NCI-H748 treated with DMSO at 0.1 percent for 48 hours (cell line): ENCODE data around the gene TEPSIN.
"Not testable (repeated sequence)": the region's sequence is repeated elsewhere in the genome, so short reads cannot be mapped to it uniquely, and the experiment has no call there.

ENCODE experiments used
- DNase-seq: peaks from one replicate; lab custom pipeline; 2025; lab: John Stamatoyannopoulos, UW

Gene TEPSIN

DNA sequence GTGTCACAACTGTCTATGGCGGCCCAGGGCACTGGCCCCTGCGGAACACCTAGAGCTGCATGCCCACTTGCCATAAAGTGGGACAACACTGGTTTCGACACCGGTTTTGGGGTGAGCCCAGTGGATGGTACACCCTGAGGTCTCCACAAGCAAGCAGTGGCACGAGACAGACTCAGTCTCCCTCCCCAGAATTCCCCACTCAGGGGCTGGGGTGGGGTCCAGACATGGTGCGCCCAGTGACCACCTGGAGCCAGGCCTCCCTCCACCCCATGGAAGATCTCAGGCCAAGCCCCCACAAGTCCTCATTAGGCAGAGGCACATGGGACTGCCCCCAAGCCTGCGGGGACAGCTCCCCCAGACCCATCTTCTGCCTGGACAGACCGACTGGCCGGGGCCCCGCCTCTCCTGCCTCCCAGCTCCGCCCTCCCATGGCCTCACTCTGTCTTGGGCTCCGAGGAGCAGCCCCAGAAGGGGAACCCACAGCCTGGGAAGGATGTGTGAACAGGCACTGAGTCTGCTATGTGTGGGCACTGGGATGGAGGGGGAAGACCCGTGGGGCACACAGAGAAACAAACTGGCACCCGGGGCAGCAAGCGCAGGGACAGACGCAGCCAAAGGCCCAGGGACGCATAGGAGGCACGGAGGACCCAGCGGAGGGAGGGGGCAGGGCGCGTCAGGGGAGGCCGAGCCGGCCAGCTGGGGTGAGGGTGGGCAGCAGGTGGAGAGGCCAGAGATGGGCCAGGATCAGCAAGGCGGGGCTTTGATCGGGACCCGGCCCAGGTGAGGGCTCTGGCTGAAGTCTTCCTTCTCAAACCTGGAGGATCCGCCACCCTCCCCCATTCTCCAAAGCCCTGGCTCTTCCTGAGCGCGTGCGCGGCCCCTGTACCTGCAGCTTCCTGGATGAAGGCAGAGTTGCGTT lies 2.8 kb downstream of the TEPSIN start:
- no peak for DNase-seq

DNA sequence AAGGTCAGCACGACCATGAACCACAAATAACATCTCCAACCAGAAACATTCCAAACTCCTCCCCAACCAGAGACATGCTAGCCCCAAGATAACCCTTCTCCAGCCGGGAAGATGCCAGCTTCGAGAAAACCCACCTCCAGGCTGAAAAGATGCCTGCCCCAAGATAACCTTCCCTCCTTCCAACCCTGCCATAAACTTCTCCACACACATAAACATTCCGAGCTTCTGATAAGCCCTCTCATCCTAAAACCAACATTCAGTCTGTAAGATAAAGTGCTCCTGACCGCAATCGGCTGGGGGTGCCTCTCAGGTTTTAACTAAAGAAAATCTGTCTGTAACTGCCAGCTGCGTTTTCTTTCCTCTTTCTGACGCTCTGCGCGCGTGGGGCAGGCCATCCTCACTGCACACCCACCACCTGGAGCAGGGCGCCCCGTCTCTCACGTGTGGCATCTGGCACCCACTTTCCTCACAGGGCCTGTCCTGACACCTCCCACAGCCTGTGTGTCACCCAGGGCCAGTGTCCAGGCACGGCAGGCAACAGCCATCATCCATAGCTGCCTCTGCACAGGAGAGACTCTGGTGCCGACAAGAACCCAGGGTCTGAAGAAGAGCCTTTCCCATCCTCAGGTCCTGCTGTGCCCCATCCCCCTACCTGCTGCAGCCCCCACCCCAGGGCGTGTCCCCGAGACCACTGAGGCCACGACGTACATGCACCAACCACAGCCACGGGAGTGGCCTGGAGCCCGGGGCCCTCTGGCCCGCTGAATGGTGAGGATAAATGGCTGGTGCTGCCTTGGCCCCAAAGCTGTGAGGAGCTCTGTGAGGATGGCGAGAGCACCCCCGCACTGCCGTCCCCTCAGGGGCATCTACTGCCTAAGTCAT lies 3.7 kb downstream of the TEPSIN start:
- no peak for DNase-seq

DNA sequence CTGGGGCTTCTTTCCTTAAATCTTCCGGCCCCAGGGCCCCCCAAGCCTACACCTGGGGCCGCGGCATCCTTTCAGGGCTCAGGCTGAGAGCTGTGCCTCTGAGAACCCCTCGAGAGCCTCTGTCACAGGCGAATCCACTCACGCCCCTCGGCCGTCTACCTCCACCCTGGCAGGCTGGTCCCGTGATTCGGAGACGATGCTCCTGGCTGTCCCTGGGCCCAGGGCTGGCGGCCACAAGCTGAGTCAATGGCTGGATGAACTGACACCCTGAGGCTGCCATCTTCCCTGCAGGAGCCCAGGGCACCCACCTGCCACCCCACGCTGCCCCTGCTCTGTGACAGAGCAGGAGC lies 4.4 kb downstream of the TEPSIN start:
- no peak for DNase-seq

DNA sequence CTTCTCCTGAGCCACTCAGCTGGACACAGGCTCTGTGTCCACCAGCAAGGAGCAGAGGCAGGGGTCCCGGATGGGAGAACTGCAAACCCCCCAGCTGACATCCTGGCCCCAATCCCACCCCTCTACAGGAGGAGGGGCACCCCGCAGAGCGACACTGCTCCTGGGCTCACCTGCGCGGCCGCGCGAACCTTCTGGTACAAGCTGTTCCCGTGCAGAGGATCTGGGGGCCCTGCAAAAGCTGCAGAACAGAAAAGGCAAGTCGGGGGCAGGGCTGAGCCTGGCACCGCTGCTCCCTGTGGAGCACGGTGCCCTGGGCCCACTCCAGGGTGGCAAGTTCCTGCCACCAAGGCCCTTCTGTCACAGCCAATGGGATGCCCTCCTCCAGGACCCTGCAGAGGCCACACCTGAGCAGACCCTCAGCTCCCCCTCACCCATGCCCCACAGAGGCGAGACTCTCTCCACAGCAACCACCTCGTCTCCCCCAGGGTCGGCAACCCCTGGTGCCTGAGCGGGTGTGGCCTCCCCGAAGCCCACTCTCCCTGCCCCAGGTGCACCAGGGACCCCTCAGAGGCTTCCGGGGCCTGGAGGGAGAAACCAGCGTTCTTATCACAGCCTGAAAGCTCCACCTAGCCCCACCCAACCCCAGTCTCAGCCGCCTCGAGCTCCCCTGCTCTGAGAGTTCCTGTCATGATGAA lies 4.9 kb downstream of the TEPSIN start:
- DNase-seq, result no peak

DNA sequence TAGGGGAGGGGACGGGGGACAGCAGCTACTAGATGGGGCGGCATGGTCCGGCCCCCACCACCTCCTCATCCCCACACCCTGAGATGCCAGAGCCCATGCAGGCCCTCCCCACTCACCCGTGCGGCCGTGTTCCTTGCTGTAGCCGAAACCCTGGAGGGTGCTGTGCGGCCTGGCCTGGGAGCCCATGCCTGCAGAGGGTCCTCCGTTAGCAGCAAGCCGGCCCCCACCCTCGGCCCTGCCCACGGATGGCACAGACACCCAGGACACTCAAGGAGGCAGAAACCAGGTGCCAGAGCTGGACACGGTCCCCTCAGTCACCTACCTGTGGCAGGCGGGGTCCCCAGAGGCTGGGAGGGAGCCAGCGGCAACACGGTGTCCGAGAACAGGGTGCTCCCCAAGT lies 5.5 kb downstream of the TEPSIN start:
- no peak for DNase-seq

DNA sequence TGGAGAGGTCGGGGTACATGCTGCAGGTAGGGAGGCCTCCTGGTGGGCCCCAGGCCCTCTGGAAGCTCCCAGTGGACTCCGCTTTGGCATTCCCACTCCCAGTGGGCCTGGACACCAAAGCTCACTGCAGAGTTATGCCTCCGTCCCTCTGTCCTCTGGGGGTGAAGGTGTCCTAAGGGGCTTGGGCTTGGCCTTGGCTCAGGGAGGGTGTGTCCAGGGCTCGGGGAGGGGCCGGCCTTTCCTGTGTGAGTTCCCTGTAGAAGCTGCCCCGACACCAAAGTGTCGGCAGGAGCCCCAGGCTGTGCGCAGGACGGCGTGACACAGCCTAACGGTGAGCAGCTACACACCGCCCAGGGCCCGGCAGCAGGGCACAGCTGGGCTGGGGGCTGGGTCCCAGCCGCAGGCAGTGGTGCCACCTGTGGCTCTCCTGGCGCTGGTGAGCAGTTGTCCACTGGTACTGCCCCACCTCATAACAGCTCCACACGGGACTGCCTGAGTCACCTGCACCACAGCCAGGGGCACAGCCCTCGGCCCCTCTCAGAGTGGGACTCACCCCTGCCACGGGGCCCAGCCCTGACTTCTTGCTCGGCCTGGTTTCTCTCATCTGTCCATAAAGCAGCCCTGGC lies 6.1 kb downstream of the TEPSIN start:
- no peak for DNase-seq

DNA sequence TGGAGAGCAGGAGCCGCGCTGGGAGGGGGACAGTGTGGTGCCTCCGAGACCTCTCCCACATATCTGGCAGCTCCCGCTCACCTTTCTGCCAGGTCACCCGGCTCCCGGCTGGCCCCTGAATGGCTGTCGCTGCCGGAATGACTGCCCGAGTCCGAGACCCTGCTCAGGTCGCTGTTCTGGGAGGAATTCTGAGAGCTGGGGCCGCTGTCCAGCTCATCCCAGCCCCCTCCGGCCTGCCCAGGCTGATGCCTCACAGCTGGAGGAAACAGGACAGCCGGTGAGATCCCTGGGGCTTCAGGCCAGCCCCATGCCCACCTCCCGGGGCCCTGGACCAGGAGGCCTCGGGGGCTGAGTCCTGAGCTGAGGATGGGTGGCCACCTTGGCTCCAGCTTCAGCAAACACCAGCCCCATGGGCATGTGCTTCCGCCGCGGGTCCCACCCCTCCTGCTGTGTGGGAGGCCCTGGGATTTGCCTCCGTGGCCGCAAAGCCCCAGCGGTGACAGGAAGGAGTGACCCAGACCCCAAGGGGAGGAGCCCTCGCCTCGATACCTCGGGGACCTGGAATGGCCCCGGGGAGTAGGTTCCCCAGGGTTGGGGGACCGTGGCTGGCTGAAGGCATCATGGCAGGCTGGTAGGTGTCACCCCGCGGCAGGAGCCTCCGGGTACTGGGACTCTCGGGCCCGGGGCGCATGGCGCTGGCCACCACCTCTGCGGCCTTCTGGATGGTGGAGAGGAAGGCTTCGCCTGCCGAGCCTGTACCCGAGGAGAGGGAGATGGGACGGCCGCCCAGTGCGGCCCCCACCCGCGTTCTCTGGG lies 6.9 kb downstream of the TEPSIN start:
- no peak for DNase-seq

DNA sequence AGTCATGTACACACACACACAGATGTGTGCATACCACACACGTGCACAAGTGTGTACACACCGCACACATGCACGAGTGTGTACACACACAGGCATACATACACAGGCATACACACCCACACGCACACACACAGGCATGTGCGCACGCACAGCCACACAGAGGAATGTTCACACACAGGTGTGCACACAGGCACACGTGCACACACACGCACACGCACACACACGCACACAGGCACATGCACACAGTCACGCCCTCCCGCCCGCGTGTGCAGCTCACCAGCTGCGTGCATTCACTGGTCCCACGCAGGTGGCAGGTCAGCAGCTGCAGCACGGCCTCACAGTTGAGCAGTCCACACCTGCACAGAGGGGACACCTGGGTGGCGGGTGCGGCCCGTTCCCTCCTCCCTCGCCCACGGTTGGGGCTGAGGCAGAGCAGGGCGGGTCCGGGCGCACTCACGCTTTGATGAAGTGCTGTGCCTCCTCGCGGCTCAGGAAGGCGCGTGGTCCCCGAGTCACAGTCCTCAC lies 7.7 kb downstream of the TEPSIN start:
- no peak for DNase-seq

DNA sequence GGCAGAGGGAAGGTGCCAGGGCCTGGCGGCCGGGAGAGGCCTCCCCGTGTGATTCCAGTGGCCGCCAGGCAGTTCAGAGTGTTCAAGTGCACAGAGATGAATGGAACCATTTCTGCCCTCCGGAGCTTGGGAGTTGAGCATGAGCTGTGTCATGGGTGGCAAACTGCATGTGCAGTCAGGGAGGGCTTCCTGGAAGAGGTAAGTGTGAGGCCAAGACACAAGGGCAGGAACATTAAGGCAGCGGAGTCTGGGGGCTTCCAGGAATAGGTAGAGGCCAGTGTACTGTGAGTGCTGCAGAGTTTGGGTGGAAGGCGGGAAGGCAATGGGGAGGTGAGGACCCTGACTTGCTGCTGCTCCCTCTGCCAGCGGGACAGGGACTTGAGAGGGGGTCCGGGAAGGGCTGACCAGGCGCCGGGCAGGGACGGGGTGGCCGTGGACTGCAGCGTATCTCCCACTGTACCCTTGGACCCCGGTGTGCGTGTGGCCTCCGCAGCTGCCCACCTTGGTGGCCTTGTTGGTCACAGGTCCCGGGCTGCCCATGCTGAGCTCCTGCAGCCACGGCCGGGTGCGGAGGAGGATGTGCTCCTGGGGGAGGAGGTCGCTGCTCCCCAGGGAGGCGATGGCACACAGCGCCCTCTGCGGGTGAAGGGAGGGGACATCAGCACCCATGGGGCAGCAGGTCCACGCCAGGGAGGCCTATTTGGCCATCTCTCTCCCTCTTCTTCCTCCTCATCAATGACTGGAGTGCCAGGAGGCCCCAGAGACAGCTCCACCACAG lies 8.6 kb downstream of the TEPSIN start:
- DNase-seq, result no peak

DNA sequence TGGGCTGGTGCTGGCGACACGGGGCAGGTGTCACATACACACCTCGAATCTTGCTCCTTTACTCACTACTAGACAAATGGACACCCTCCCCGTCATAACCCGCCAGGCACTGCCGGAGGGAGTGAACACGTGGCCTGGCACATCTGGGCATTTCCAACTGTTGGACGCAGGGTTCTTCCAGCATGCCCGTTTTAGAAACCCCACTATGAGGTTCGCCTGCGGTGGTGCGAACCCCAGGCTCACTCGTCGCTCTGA lies 9.3 kb downstream of the TEPSIN start:
- DNase-seq, result no peak

DNA sequence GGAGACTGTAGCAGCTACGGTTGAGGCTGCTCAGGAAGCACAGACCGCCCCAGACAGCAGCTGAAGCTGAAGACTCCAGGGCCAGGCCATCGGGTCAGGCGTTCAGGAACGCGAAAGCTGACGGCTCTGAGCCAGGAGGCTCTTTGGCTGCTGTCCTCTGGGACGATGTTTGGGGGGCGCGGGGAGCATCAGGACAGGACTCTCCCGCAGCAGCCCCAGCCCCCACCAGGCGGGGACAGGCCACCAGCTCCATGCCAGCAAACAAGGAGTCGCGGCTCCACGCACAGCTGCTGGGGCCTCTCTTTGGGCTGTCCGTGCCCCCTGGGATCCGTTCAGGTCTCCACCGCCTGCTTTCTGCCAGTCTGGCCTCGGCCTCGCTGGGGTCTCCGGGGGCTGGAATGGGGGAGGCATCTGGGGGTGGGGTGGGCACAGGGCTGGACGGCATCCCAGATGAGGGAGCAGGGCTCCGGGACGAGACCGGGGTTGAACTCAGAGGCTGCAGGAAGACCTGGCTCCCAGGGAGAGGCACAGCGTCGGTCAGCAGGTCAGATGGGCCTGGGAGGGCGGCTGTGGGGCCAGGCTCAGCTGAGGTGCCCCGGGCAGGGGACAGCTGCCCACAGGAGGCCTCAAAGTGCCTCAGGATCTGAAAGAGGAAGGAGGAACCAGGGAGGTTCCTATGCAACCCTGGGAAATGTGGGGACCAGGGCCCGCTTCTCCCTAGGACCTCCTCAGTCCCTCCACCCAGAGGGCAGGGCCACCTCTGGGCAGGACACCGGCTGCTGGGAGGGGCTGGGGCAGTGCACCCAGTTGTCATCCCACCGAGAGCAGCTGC lies 9.8 kb downstream of the TEPSIN start:
- no peak for DNase-seq

DNA sequence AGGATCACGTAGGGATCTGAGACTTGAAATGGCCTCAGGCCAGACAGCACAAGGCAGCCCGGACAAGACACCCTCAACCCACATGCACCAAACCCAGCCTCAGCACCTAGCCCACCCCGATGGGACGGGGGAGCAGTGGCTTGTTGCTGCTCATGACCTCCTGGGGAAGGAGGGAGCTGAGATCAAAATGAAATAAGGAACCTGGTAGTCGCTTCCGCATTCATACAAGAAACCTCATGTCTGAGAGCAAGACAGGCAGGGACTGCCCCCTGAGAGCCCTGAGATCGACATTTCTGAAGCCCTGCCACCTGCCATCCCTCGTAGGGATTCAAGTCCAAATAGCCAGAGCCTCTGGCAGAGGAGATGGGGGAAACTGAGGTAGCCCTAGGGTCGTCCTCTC lies 10.4 kb downstream of the TEPSIN start:
- DNase-seq, result no peak

DNA sequence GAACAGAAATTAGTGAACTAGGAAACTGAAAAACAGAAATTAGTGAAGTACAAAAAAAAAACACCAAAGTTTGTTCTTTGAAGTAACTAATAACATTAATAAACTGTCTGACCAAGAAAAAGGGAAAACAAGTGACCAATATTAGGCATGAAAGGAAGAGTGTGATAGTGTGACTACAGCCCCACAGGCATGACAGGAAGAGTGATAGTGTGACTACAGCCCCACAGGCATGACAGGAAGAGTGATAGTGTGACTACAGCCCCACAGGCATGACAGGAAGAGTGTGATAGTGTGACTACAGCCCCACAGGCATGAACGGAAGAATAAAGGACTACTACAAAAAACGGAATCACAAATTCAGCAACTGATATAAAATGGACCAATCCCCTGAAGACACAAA lies 11.2 kb downstream of the TEPSIN start:
- not testable (repeated sequence) for DNase-seq

DNA sequence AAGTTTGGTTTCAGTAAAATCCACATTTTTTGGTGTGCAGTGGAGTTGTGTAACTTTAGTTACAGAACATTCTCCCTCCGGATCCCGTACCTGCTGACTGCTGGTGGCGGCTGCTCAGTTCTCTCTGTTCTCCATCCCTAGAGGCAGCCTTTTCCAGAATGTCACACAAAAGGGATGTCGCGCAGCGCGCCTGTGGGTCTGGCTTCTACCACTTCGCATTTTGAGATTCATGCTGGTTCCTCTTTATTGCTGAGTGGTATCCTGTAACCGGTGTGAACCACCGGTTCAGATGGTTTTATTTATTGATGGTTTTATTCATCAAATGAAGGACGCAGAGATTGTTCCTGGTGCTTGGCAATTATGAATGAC lies 15.1 kb downstream of the TEPSIN start:
- DNase-seq, result peak; percentile 32

DNA sequence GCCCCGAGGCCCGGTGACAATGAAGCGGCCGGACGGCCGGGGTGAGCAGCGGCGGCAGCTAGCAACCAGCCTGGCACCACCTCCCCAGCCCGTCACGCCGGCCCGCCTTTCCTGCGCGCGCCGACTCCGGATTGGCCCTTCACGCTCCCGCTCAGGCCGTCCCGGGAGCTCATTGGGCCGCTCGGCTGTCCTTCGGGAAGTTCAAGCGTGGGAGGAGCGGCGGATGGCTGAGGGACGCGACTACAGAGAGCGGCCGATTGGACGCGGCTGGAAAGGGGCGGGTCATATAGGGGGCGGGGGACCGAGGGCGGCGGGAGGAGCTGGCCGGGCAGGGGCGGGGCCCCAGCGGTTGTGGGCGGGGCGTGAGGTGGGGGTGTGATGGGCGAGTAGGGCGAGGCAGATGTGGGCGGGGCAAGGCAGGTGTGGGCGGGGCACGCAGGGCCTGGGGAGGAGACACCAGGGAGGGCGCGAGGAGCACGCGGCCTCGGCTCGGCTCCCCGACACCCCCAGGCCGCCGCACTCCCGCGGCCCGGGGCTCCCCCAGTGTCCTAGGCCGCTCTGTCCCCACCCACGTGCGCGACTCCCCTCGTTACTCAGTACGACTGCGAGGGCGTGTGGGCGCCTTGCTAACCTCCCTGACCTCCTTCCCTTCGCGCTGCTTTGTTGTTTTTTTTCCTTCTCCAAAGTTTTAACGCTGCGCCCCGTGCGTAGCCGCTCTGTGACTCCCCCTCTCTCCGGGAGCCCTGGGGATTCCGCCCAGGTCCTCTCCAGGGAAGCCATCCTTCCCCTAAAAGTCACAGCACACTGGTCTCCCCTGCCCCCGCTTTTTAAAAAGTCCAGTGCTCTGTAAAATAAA lies 15.7 kb downstream of the TEPSIN start, which contains the start of gene CEP131:
TSS of gene CEP131 (minus strand) at position 60 of the 856 bp plus-strand sequence. CDS start 2,909 bp downstream, outside the sequence.
- DNase-seq, result peak; percentile 90

DNA sequence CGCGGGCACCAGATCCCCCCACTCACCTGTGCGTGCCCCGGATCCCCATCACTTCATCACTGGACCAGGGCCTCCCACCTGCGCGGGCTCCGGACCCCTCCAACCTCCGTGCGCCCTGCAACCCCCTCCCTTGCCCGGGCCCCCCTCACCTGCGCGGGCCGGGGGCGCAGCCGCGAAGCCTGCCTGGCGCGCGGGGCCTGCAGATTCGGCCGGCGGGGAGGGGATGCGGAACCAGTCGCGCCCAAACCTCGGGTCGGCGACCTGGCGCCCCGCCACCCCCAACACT lies 16.3 kb downstream of the TEPSIN start:
- DNase-seq, result no peak

DNA sequence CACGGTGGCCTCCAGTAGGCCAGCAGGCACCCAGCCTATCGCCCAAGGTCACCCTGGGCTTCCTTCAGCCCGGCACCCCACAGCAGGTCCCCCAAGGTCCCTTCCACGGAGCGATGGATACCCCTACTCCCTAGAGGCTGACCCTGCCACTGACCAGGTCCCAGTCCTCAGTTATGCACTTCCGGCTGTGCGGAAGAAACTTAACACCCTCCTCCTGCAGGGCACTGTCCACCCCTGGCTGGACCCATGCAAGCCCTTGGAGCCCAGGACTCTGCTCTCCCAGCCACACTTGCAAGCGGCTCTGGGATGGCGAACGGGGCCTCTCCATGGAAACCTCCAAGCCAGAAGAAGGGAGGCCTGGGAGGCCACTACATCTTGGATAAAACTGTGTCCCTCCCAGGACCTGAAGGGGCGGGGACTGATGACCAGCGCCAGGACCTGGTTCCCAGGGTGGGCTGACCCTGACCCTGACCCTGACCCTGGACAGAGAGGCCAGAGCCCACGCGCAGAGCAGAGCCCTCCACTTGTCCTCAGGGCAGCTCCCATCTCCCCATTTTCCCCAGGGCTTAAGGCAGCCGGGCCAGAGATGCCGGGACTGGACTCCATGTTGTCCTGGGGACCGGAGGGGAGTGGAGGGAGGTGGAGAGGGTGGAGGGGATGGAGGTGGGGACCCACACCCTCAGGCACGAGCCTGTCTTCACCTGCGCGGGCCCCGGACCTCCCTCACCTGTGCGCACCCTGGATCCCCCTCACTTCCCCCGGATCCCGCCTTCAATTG lies 16.8 kb downstream of the TEPSIN start:
- DNase-seq, result no peak

DNA sequence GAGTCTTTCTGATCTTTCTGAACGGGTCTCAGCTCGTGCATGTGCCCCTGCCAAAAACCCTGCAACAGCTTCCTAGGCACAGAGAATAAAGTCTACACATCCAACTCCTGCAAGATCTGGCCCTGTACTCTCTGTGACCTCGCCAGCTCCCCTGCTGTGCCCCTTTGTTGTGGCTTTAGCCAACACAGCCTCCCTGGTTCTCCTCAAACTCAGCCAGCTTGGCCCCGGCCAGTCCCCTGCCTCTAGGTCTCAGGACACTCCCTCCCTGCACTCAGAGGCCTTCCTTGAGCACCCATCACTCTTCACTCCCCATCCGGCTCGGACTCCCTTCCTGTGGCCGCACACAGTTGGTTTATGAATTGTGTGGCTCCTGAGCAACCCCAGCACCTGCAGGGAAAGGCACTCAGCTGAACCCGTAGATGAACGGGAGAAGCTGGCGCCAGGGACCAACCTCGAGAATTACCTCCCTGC lies 17.4 kb downstream of the TEPSIN start:
- DNase-seq, result no peak
